CD14-positive monocyte (primary cell): ENCODE data around the gene KIF18A. TPM values are rescaled to one million over a fixed set of nuclear protein-coding genes. Genes with fewer than 3 reads are reported as not detected.

Experiments used
- DNase-seq, 3 donors: peaks; one replicate each; pipeline ENCODE4 v3.0.0-alpha.2; 2011 to 2022
- H2AFZ ChIP-seq: 2 replicates; pipeline ENCODE4 v1.6.0; 2012; ENCODE audit warnings: mild to moderate bottlenecking, low read depth, low read length, inconsistent platforms; ENCODE audit not compliant: insufficient read depth, poor library complexity, severe bottlenecking
- H3K27ac ChIP-seq, 2 donors: 1 replicate in 1 of 2; 2 replicates in 1 of 2; pipeline ENCODE4 v1.5.1; 2012 to 2013; ENCODE audit warnings: low read length in 2 of 2, control low read depth in 1 of 2, inconsistent platforms in 1 of 2, low read depth in 1 of 2, mild to moderate bottlenecking in 1 of 2
- H3K27me3 ChIP-seq, 2 donors: one replicate each; pipeline versions ENCODE4 v1.6.0 to v1.6.1; 2011 to 2013; ENCODE audit warnings: low read length in 2 of 2; ENCODE audit not compliant: control insufficient read depth in 2 of 2, insufficient read depth in 2 of 2
- H3K36me3 ChIP-seq, 2 donors: replicated peaks in 1 of 2; 1 replicate in 1 of 2; 2 replicates in 1 of 2; pipeline versions ENCODE4 v1.5.1 to v1.6.1; 2012 to 2013; ENCODE audit warnings: low read length in 2 of 2, control low read depth in 1 of 2, inconsistent platforms in 1 of 2, mild to moderate bottlenecking in 1 of 2; ENCODE audit not compliant: insufficient read depth in 2 of 2, control insufficient read depth in 1 of 2
- H3K4me1 ChIP-seq, 2 donors: 1 replicate in 1 of 2; 2 replicates in 1 of 2; pipeline versions ENCODE4 v1.5.1 to v1.6.1; 2012 to 2013; ENCODE audit warnings: low read length in 2 of 2, control low read depth in 1 of 2, inconsistent platforms in 1 of 2, mild to moderate bottlenecking in 1 of 2, moderate library complexity in 1 of 2; ENCODE audit not compliant: insufficient read depth in 2 of 2, control insufficient read depth in 1 of 2
- H3K4me2 ChIP-seq: replicated peaks from 2 replicates; pipeline ENCODE3; 2012; ENCODE audit warnings: low read length, moderate library complexity, mild to moderate bottlenecking; ENCODE audit not compliant: poor library complexity, severe bottlenecking; ENCODE audit errors: extremely low read depth
- H3K4me3 ChIP-seq, 3 experiments: fragments of 200-600 bp in 1 of 3; sonication (generic) in 1 of 3; replicated peaks in 1 of 3; 1 replicate in 2 of 3; 2 replicates in 1 of 3; pipeline ENCODE4 v1.5.1; 2011 to 2013; ENCODE audit warnings: low read length in 3 of 3, mild to moderate bottlenecking in 3 of 3, control low read depth in 2 of 3, low read depth in 2 of 3, inconsistent platforms in 1 of 3, moderate library complexity in 1 of 3
- H3K79me2 ChIP-seq: 2 replicates; pipeline ENCODE4 v1.6.0; 2012; ENCODE audit warnings: mild to moderate bottlenecking, control low read depth, inconsistent platforms, low read length, moderate library complexity; ENCODE audit not compliant: insufficient read depth
- H3K9ac ChIP-seq: 2 replicates; pipeline ENCODE4 v1.6.0; 2017; ENCODE audit warnings: low read length, mild to moderate bottlenecking; ENCODE audit not compliant: insufficient read depth, poor library complexity, severe bottlenecking
- H3K9me3 ChIP-seq, 2 donors: replicated peaks in 1 of 2; 1 replicate in 1 of 2; 2 replicates in 1 of 2; pipeline versions ENCODE4 v1.5.1 to v1.6.1; 2012 to 2013; ENCODE audit warnings: low read length in 2 of 2, control low read depth in 1 of 2; ENCODE audit not compliant: control insufficient read depth in 1 of 2, insufficient read depth in 1 of 2
- H4K20me1 ChIP-seq: 2 replicates; pipeline ENCODE4 v1.6.0; 2012; ENCODE audit warnings: mild to moderate bottlenecking, low read length, control low read depth, moderate library complexity; ENCODE audit not compliant: insufficient read depth
- H3K27ac Mint-ChIP-seq, 7 donors: one replicate each; pipeline ENCODE4 v1.8.0; 2020; ENCODE audit warnings: mild to moderate bottlenecking in 7 of 7, mixed read lengths in 7 of 7, moderate library complexity in 6 of 7, inconsistent platforms in 2 of 7
- H3K27me3 Mint-ChIP-seq, 3 donors: one replicate each; pipeline ENCODE4 v1.8.0; 2021 to 2022; ENCODE audit warnings: low read depth in 3 of 3, mild to moderate bottlenecking in 3 of 3, mixed read lengths in 3 of 3, moderate library complexity in 3 of 3, inconsistent platforms in 1 of 3
- H3K36me3 Mint-ChIP-seq, 2 donors: one replicate each; pipeline ENCODE4 v1.8.0; 2020; ENCODE audit warnings: mixed read lengths in 2 of 2, inconsistent platforms in 1 of 2, mild to moderate bottlenecking in 1 of 2
- H3K4me1 Mint-ChIP-seq: one replicate; pipeline ENCODE4 v1.8.0; 2020; ENCODE audit warnings: mild to moderate bottlenecking, mixed read lengths
- H3K4me3 Mint-ChIP-seq, 2 donors: one replicate each; pipeline ENCODE4 v1.8.0; 2020; ENCODE audit warnings: mild to moderate bottlenecking in 2 of 2, mixed read lengths in 2 of 2, moderate library complexity in 1 of 2
- H3K9me3 Mint-ChIP-seq, 7 donors: one replicate each; pipeline ENCODE4 v1.8.0; 2020 to 2022; ENCODE audit warnings: mixed read lengths in 7 of 7, mild to moderate bottlenecking in 6 of 7, moderate library complexity in 6 of 7, inconsistent platforms in 2 of 7
- CTCF ChIP-seq: fragments of 200-600 bp; IDR thresholded peaks from one replicate; pipeline ENCODE4 v1.8.0; 2022; ENCODE audit warnings: antibody characterized with exemption, mild to moderate bottlenecking
- whole genome bisulfite sequencing: methylation state at CpG from one replicate; pipeline ENCODE4 v1.1.5; 2013; ENCODE audit warnings: missing lambda C conversion rate; ENCODE audit not compliant: insufficient coverage; 5-methylcytosine and 5-hydroxymethylcytosine counted together
- intact Hi-C, 2 donors: fragments of 100-400 bp; cut with micrococcal nuclease; formaldehyde crosslinking; loops; one replicate each; pipeline versions ENCODE4 v1.15.0 to v1.15.1; 2023
- polyA plus RNA-seq, 3 donors: library from polyadenylated mRNA; depleted of rRNA in 1 of 3; unstranded in 2 of 3; stranded (reverse) in 1 of 3; fragments of 300-500 nt in 2 of 3; fragments of >200 nt in 1 of 3; fragmentation: Illumina TruSeq in 2 of 3; gene quantifications; 1 replicate in 2 of 3; 2 replicates in 1 of 3; pipeline ENCODE4 v1.2.3, GENCODE V29; 2012 to 2021

The KIF18A gene
- polyA plus RNA-seq, 3 donors: 0.13 to 0.73 TPM; not detected in 1

- DNase-seq: no peak
- no CpG with 5 or more reads among the region's 3 CpGs for WGBS
- peak overlapping the region in 1 of 2 donors; percentile 97 for H3K27ac ChIP-seq
- no peak overlapping the region for H2AFZ ChIP-seq
- peaks cover 0 to 5% of the 10 kb centered on the region in 2 donors for H3K36me3 ChIP-seq
- H3K9me3 Mint-ChIP-seq: no peaks in the 10 kb centered on the region
- H3K79me2 ChIP-seq: peaks cover 65% of the 10 kb centered on the region
- no peak overlapping the region for H3K4me3 Mint-ChIP-seq
- TF ChIP-seq CTCF: no peak
- H3K4me1 ChIP-seq: peaks cover 21 to 29% of the 10 kb centered on the region in 2 donors
- H3K36me3 Mint-ChIP-seq: peaks cover 3 to 4% of the 10 kb centered on the region in 2 donors
- intact Hi-C loops: loop anchor here (10.0 kb wide), 1 partner anchor 604 kb away; the partner anchor contains the start of gene LIN7C (in 2 of the 2)
- H3K27me3 Mint-ChIP-seq: no peaks in the 10 kb centered on the region
- no peaks in the 10 kb centered on the region for H4K20me1 ChIP-seq
- peaks cover 42% of the 10 kb centered on the region for H3K4me1 Mint-ChIP-seq
- peak overlapping the region in 1 of 3 experiments; percentile 92 for H3K4me3 ChIP-seq
- no peaks in the 10 kb centered on the region for H3K9me3 ChIP-seq
- no peaks in the 10 kb centered on the region for H3K27me3 ChIP-seq
- peak overlapping the region in 6 of 7 donors; percentile 99 to 100 (median 100) for H3K27ac Mint-ChIP-seq
- H3K4me2 ChIP-seq: peak overlapping the region; percentile 89
- no peak overlapping the region for H3K9ac ChIP-seq
Measured at GRCh38 chr11:28108958-28109357, 1.0 kb upstream of the KIF18A start.

- no peaks in the 10 kb centered on the region for H3K9me3 Mint-ChIP-seq
- peak overlapping the region; percentile 85 for H2AFZ ChIP-seq
- peak overlapping the region; percentile 89 for H3K4me2 ChIP-seq
- peak overlapping the region; percentile 80 for H3K9ac ChIP-seq
- H3K36me3 ChIP-seq: no peaks in the 10 kb centered on the region
- 0% methylated on average over 7 of the region's 11 CpGs for WGBS
- no peaks in the 10 kb centered on the region for H3K27me3 ChIP-seq
- peak overlapping the region; percentile 97 to 98 for H3K4me3 Mint-ChIP-seq
- peak overlapping the region; percentile 96 to 100 (median 100) for H3K27ac Mint-ChIP-seq
- H4K20me1 ChIP-seq: no peaks in the 10 kb centered on the region
- intact Hi-C loops: loop anchor here (10.0 kb wide), 1 partner anchor 602 kb away; the partner anchor contains the start of gene LIN7C (in 2 of the 2)
- no peaks in the 10 kb centered on the region for H3K27me3 Mint-ChIP-seq
- peaks cover 21 to 29% of the 10 kb centered on the region in 2 donors for H3K4me1 ChIP-seq
- peaks cover 42% of the 10 kb centered on the region for H3K4me1 Mint-ChIP-seq
- H3K27ac ChIP-seq: peak overlapping the region; percentile 68 to 97
- peak in 1 of 3 donors; percentile 7 for DNase-seq
- H3K9me3 ChIP-seq: no peaks in the 10 kb centered on the region
- H3K79me2 ChIP-seq: peaks cover 82% of the 10 kb centered on the region
- H3K36me3 Mint-ChIP-seq: peaks cover 3 to 4% of the 10 kb centered on the region in 2 donors
- TF ChIP-seq CTCF: no peak
- H3K4me3 ChIP-seq: peak overlapping the region; percentile 77 to 92 (median 92)
Measured at GRCh38 chr11:28107191-28107749, 686 bp downstream of the KIF18A start.
